GM23338 (cell line): ENCODE results near the gene RNF157.
"Not testable (repeated sequence)": the region's sequence is repeated elsewhere in the genome, so short reads cannot be mapped to it uniquely, and the experiment has no call there.

ENCODE experiments used
- CREB1 ChIP-seq: fragments of 250-450 bp; sonication (Bioruptor Pico); IDR thresholded peaks from 2 replicates; pipeline ENCODE4 v1.5.0; 2020; ENCODE audit warnings: low read depth, mild to moderate bottlenecking, moderate library complexity
- CTCF ChIP-seq, 2 experiments: fragments of 200-600 bp in 1 of 2; sonication (generic) in 1 of 2; conservative IDR thresholded peaks; 2 replicates each; pipeline versions ENCODE4 v1.5.1 to v1.6.1; 2016 to 2017; ENCODE audit warnings: antibody characterized with exemption in 2 of 2, low read depth in 2 of 2, mild to moderate bottlenecking in 2 of 2, moderate library complexity in 1 of 2
- ETS1 ChIP-seq: IDR thresholded peaks from 2 replicates; pipeline ENCODE4 v1.6.1; 2016; ENCODE audit warnings: antibody characterized with exemption
- EZH2 ChIP-seq: fragments of 200-600 bp; sonication (generic); IDR thresholded peaks from one replicate; pipeline ENCODE4 v1.8.0; 2017; ENCODE audit warnings: antibody characterized with exemption, mild to moderate bottlenecking, low read depth; ENCODE audit not compliant: unreplicated experiment
- EZH2phosphoT487 ChIP-seq: fragments of 200-600 bp; sonication (generic); IDR thresholded peaks from one replicate; pipeline ENCODE4 v1.8.1; 2018; ENCODE audit warnings: antibody characterized with exemption; ENCODE audit not compliant: unreplicated experiment
- JUNB ChIP-seq: IDR thresholded peaks from one replicate; pipeline ENCODE4 v1.6.1; 2016; ENCODE audit warnings: antibody characterized with exemption; ENCODE audit not compliant: unreplicated experiment
- POLR2AphosphoS5 ChIP-seq: IDR thresholded peaks from 2 replicates; pipeline ENCODE4 v1.6.1; 2016; ENCODE audit warnings: antibody characterized with exemption, low read depth
- REST ChIP-seq: IDR thresholded peaks from one replicate; pipeline ENCODE4 v1.6.1; 2018; ENCODE audit warnings: antibody characterized with exemption; ENCODE audit not compliant: unreplicated experiment
- STAT1 ChIP-seq: IDR thresholded peaks from one replicate; pipeline ENCODE4 v1.6.1; 2016; ENCODE audit warnings: antibody characterized with exemption; ENCODE audit not compliant: unreplicated experiment
- ZNF114 ChIP-seq: fragments of 250-450 bp; sonication (Bioruptor Pico); IDR thresholded peaks from 2 replicates; pipeline ENCODE4 v1.5.0; 2020; ENCODE audit warnings: mild to moderate bottlenecking, moderate library complexity
- ZNF462 ChIP-seq: fragments of 250-450 bp; sonication (Bioruptor Pico); IDR thresholded peaks from 2 replicates; pipeline ENCODE4 v1.5.0; 2020; ENCODE audit warnings: mild to moderate bottlenecking, moderate library complexity

GRCh38 chr17:76226749-76227148 lies 13.5 kb downstream of the RNF157 start:
- TF ChIP-seq EZH2; CTCF (conservative IDR thresholded peaks at IDR 0.05; ENCODE audit: low read depth in 2 of 2); EZH2phosphoT487; CREB1 (CRISPR knock-in tag); POLR2AphosphoS5; REST; JUNB; STAT1; ZNF462 (CRISPR knock-in tag); ZNF114 (CRISPR knock-in tag); ETS1: not testable (repeated sequence)
